Colon (tissue), 2 donors: ENCODE results near the gene KDM3A.

Experiments used
- FAIRE-seq: peaks from 2 replicates; lab custom pipeline; 2012; peaks lifted over from hg19 to GRCh38; lab: Jason Lieb, UNC
- donor health status: control.
- donor health status: control.

Gene KDM3A

GRCh38 chr2:86440631-86441391 is at the start of gene KDM3A:
Gene KDM3A, plus strand, starts transcription at chr2:86441371. Its CDS starts 677 bp downstream, at chr2:86442048.
- FAIRE-seq, result peak; percentile 61

GRCh38 chr2:86392873-86393518 is 48.2 kb upstream of the KDM3A start:
- FAIRE-seq, result no peak

GRCh38 chr2:86393521-86394491 is 47.4 kb upstream of the KDM3A start:
- FAIRE-seq, result no peak

GRCh38 chr2:86396291-86396785 is 44.8 kb upstream of the KDM3A start:
- FAIRE-seq, result no peak

- no peak for FAIRE-seq
These were observed 43.2 kb upstream of the KDM3A start for GRCh38 chr2:86397986-86398385.

- no peak for FAIRE-seq
These were observed 42.4 kb upstream of the KDM3A start for GRCh38 chr2:86398500-86399474.

GRCh38 chr2:86400321-86400720 is 40.9 kb upstream of the KDM3A start:
- no peak for FAIRE-seq

- no peak for FAIRE-seq
These were observed 30.6 kb upstream of the KDM3A start for GRCh38 chr2:86410581-86410980.

GRCh38 chr2:86411396-86411795 is 29.8 kb upstream of the KDM3A start:
- no peak for FAIRE-seq

GRCh38 chr2:86412007-86412406 is 29.2 kb upstream of the KDM3A start:
- FAIRE-seq, result no peak

GRCh38 chr2:86413296-86414094 is 27.7 kb upstream of the KDM3A start:
- no peak for FAIRE-seq

- FAIRE-seq, result no peak
These were observed 26.2 kb upstream of the KDM3A start for GRCh38 chr2:86414996-86415395.

- no peak for FAIRE-seq
These were observed 25.0 kb upstream of the KDM3A start for GRCh38 chr2:86416146-86416545.

- FAIRE-seq, result no peak
These were observed 23.2 kb upstream of the KDM3A start for GRCh38 chr2:86417961-86418360.

GRCh38 chr2:86420913-86421312 is 20.3 kb upstream of the KDM3A start:
- FAIRE-seq, result no peak

- no peak for FAIRE-seq
These were observed 14.9 kb upstream of the KDM3A start for GRCh38 chr2:86426271-86426670.

GRCh38 chr2:86429335-86429734 is 11.8 kb upstream of the KDM3A start:
- FAIRE-seq, result no peak

- no peak for FAIRE-seq
These were observed 10.8 kb upstream of the KDM3A start for GRCh38 chr2:86430368-86430767.

GRCh38 chr2:86433137-86433536 is 8.0 kb upstream of the KDM3A start:
- no peak for FAIRE-seq

GRCh38 chr2:86434290-86434689 is 6.9 kb upstream of the KDM3A start:
- FAIRE-seq, result no peak
